GM12878 (cell line): ENCODE data around the gene CAV2. TPM values are rescaled to one million over a fixed set of nuclear protein-coding genes. Genes with fewer than 3 reads are reported as not detected.

Source experiments
- ATAC-seq: fragments of 200-7000 bp; cut with Tn5 transposase; 3 replicates; pipeline ENCODE4 v1.9.1; 2020; ENCODE audit warnings: mild to moderate bottlenecking, moderate library complexity
- BruUV-seq: library from RNA; stranded (reverse); fragments of 400-500 nt; replicated peaks from 2 replicates; lab custom pipeline; 2021; lab: Mats Ljungman, UMichigan
- CTCF ChIA-PET: fragments of 300-600 bp; sonication (Branson Sonifier 250); formaldehyde crosslinking; extraction: SDS; loops from one replicate; lab custom pipeline; 2021; ENCODE audit warnings: inconsistent platforms; lab: Yijun Ruan, JAX
- POLR2A ChIA-PET: fragments of 350-600 bp; formaldehyde crosslinking; extraction: SDS; loops from one replicate; lab custom pipeline; 2021; ENCODE audit warnings: inconsistent platforms; lab: Charles Lee
- RAD21 ChIA-PET: fragments of 300-600 bp; sonication (Branson Sonifier 250); formaldehyde crosslinking; loops from one replicate; lab custom pipeline; 2023; ENCODE audit warnings: antibody characterized with exemption; ENCODE audit not compliant: unreplicated experiment; lab: Charles Lee
- SMC1A ChIA-PET: fragments of 300-600 bp; sonication (Branson Sonifier 250); formaldehyde crosslinking; loops from one replicate; lab custom pipeline; 2023; ENCODE audit not compliant: unreplicated experiment, uncharacterized antibody; lab: Charles Lee
- DNase-seq: peaks from one replicate; pipeline ENCODE4 v3.0.0-alpha.2; 2011; ENCODE audit warnings: low read depth, low spot score
- FAIRE-seq: peaks from 3 replicates; lab custom pipeline; 2011; peaks lifted over from hg19 to GRCh38; lab: Jason Lieb, UNC
- H2AFZ ChIP-seq: 2 replicates; pipeline ENCODE4 v1.6.0; 2011; ENCODE audit warnings: low read depth, low read length, control low read depth; ENCODE audit not compliant: control insufficient read depth
- H3K27ac ChIP-seq: 2 replicates; pipeline ENCODE4 v1.5.1; 2011; ENCODE audit warnings: control low read depth; ENCODE audit not compliant: control insufficient read depth, insufficient read depth
- H3K27me3 ChIP-seq, 2 experiments: replicated peaks in 1 of 2; 2 replicates each; pipeline versions ENCODE4 v1.6.0 to v1.6.1; 2011; ENCODE audit warnings: low read length in 1 of 2; ENCODE audit not compliant: control insufficient read depth in 2 of 2, insufficient read depth in 2 of 2
- H3K36me3 ChIP-seq, 2 experiments: 2 replicates each; pipeline ENCODE4 v1.5.1; 2011; ENCODE audit warnings: low read length in 1 of 2; ENCODE audit not compliant: control insufficient read depth in 2 of 2, insufficient read depth in 2 of 2
- H3K4me1 ChIP-seq: 2 replicates; pipeline ENCODE4 v1.6.1; 2011; ENCODE audit warnings: mild to moderate bottlenecking, low read length, moderate library complexity, mixed read lengths; ENCODE audit not compliant: control insufficient read depth, insufficient read depth
- H3K4me2 ChIP-seq: 2 replicates; pipeline ENCODE4 v1.6.0; 2011; ENCODE audit warnings: control low read depth; ENCODE audit not compliant: control insufficient read depth, insufficient read depth
- H3K4me3 ChIP-seq: fragments of 200-600 bp; sonication (generic); 2 replicates; pipeline ENCODE4 v1.5.1; 2016
- H3K79me2 ChIP-seq: 2 replicates; pipeline ENCODE4 v1.6.0; 2011; ENCODE audit warnings: low read length; ENCODE audit not compliant: control insufficient read depth, insufficient read depth
- H3K9ac ChIP-seq: 2 replicates; pipeline ENCODE4 v1.8.0; 2011; ENCODE audit warnings: low read length, control low read depth, mixed read lengths; ENCODE audit not compliant: control insufficient read depth, insufficient read depth
- H3K9me3 ChIP-seq: replicated peaks from 3 replicates; pipeline ENCODE4 v1.5.1; 2011; ENCODE audit warnings: mild to moderate bottlenecking, low read length; ENCODE audit not compliant: control insufficient read depth, insufficient read depth
- H4K20me1 ChIP-seq: 2 replicates; pipeline ENCODE4 v1.6.0; 2011; ENCODE audit not compliant: control insufficient read depth, insufficient read depth
- CREB1 ChIP-seq: IDR thresholded peaks from 2 replicates; pipeline ENCODE4 v1.6.1; 2012; ENCODE audit warnings: low read depth, mild to moderate bottlenecking, inconsistent platforms
- DPF2 ChIP-seq: fragments of 450-650 bp; IDR thresholded peaks from 2 replicates; pipeline ENCODE4 v1.6.1; 2017; ENCODE audit warnings: mild to moderate bottlenecking
- EZH2 ChIP-seq: IDR thresholded peaks from 2 replicates; pipeline ENCODE4 v1.6.1; 2012; ENCODE audit warnings: low read depth, mild to moderate bottlenecking, control low read depth, inconsistent platforms, low read length, borderline replicate concordance; ENCODE audit not compliant: control insufficient read depth
- FOXK2 ChIP-seq: fragments of 450-650 bp; IDR thresholded peaks from 2 replicates; pipeline ENCODE4 v1.6.1; 2017; ENCODE audit warnings: mild to moderate bottlenecking, moderate library complexity
- MTA3 ChIP-seq: IDR thresholded peaks from 2 replicates; pipeline ENCODE4 v1.6.1; 2012; ENCODE audit warnings: low read length, inconsistent platforms, borderline replicate concordance
- NBN ChIP-seq: fragments of 450-650 bp; IDR thresholded peaks from 2 replicates; pipeline ENCODE4 v1.6.1; 2016
- NFXL1 ChIP-seq: fragments of 450-650 bp; IDR thresholded peaks from 2 replicates; pipeline ENCODE4 v1.6.1; 2017; ENCODE audit warnings: antibody characterized with exemption, mild to moderate bottlenecking, borderline replicate concordance
- NFYA ChIP-seq: IDR thresholded peaks from 2 replicates; pipeline ENCODE4 v1.6.1; 2011; ENCODE audit warnings: low read depth, mild to moderate bottlenecking, low read length, improper control_type of control experiment, borderline replicate concordance
- PAX5 ChIP-seq: IDR thresholded peaks from 2 replicates; pipeline ENCODE4 v1.6.1; 2011; ENCODE audit warnings: low read depth, low read length, borderline replicate concordance
- POLR2AphosphoS5 ChIP-seq: IDR thresholded peaks from 2 replicates; pipeline ENCODE4 v1.6.1; 2011; ENCODE audit warnings: mild to moderate bottlenecking, low read length, inconsistent platforms
- RELA ChIP-seq: fragments of 450-650 bp; IDR thresholded peaks from 2 replicates; pipeline ENCODE4 v1.8.0; 2014; ENCODE audit warnings: borderline replicate concordance; ENCODE audit not compliant: partially characterized antibody
- SPI1 ChIP-seq: IDR thresholded peaks from 2 replicates; pipeline ENCODE4 v1.6.1; 2011; ENCODE audit warnings: low read depth, mild to moderate bottlenecking, low read length, moderate library complexity, borderline replicate concordance; ENCODE audit not compliant: insufficient read depth
- SUZ12 ChIP-seq: fragments of 200-600 bp; sonication (generic); IDR thresholded peaks from one replicate; pipeline ENCODE4 v1.6.1; 2018; ENCODE audit warnings: antibody characterized with exemption, mild to moderate bottlenecking; ENCODE audit not compliant: unreplicated experiment
- TAF1 ChIP-seq: IDR thresholded peaks from 2 replicates; pipeline ENCODE4 v1.6.1; 2011; ENCODE audit warnings: mild to moderate bottlenecking, low read depth, low read length, borderline replicate concordance
- TBL1XR1 ChIP-seq: IDR thresholded peaks from 2 replicates; pipeline ENCODE4 v1.6.1; 2012; ENCODE audit warnings: low read depth, low read length, improper control_type of control experiment
- WRNIP1 ChIP-seq: IDR thresholded peaks from 2 replicates; pipeline ENCODE4 v1.6.1; 2011; ENCODE audit warnings: low read depth, low read length, improper control_type of control experiment, borderline replicate concordance
- ZNF24 ChIP-seq: fragments of 450-650 bp; IDR thresholded peaks from 2 replicates; pipeline ENCODE4 v1.6.1; 2017; ENCODE audit warnings: antibody characterized with exemption, mild to moderate bottlenecking
- WGBS: methylation state at CpG from one replicate; pipeline ENCODE4 v1.1.6; 2016; ENCODE audit warnings: low lambda C conversion rate; ENCODE audit not compliant: insufficient replicate concordance, insufficient coverage; ENCODE audit errors: missing lambda C conversion rate; 5-methylcytosine and 5-hydroxymethylcytosine counted together
- in situ Hi-C: fragments of 300-500 bp; cut with MboI; formaldehyde crosslinking; loops from 9 replicates; pipeline ENCODE4 v1.14.3; 2018; ENCODE audit warnings: mixed read lengths
- intact Hi-C: fragments of 100-400 bp; cut with micrococcal nuclease; formaldehyde crosslinking; loops from one replicate; pipeline ENCODE4 v1.14.2; 2022; ENCODE audit not compliant: unreplicated experiment
- polyA plus RNA-seq, 11 experiments: library from polyadenylated mRNA; depleted of rRNA in 4 of 11; unstranded in 6 of 11; stranded (reverse) in 5 of 11; fragments of >200 nt; fragmentation: Nextera tagmentation in 4 of 11; fragmentation: Illumina TruSeq in 1 of 11; extraction: Ambion mirVana in 4 of 11; extraction: Trizol in 1 of 11; gene quantifications; 1 replicate in 1 of 11; 2 replicates in 10 of 11; pipeline versions ENCODE4 v1.2.1 to v1.2.3, GENCODE V29; 2011 to 2016; ENCODE audit warnings: inconsistent platforms in 2 of 11, missing spikeins in 2 of 11, low read depth in 1 of 11
- total RNA-seq, 4 experiments: library from RNA; depleted of rRNA in 3 of 4; stranded (reverse); fragments of >200 nt in 3 of 4; fragmentation: Illumina TruSeq in 1 of 4; extraction: Trizol in 1 of 4; gene quantifications; 2 replicates each; pipeline versions ENCODE4 v1.2.1 to v1.2.3, GENCODE V29; 2013 to 2021

Gene CAV2
- total and polyA plus RNA-seq, 10 of the 15 experiments (the other 5 are each of a cell fraction or from before 2014, with no cell fraction given) = 0.77 to 11.4 (median 2.5) TPM

GRCh38 chr7:116517626-116518025 lies 18.1 kb downstream of the CAV2 start:
- SMC1A ChIA-PET = no interaction called here
- ATAC-seq = no peak
- Histone ChIP-seq H3K27ac (no peak overlapping the region), H3K27me3 (no peaks in the 10 kb centered on the region), H3K4me3 (no peak overlapping the region), H3K9ac (no peak overlapping the region), H4K20me1 (no peaks in the 10 kb centered on the region), H3K4me2 (no peak overlapping the region), H3K79me2 (no peaks in the 10 kb centered on the region), H3K36me3 (no peaks in the 10 kb centered on the region), H3K9me3 (no peaks in the 10 kb centered on the region), H3K4me1 (peaks cover 4% of the 10 kb centered on the region), H2AFZ (no peak overlapping the region)
- FAIRE-seq = no peak
- CTCF ChIA-PET = no interaction called here
- in situ Hi-C loops (no loop called here), intact Hi-C loops (no loop called here)
- DNase-seq = no peak
- no peak for TF ChIP-seq SPI1
- no peak for TF ChIP-seq FOXK2
- no peak for TF ChIP-seq WRNIP1
- no peak for TF ChIP-seq SUZ12
- TF ChIP-seq POLR2AphosphoS5 = no peak
- no peak for TF ChIP-seq MTA3
- TF ChIP-seq DPF2 = no peak
- no peak for TF ChIP-seq CREB1
- TF ChIP-seq ZNF24 = no peak
- TF ChIP-seq EZH2 = no peak
- no peak for TF ChIP-seq NFYA
- TF ChIP-seq RELA = no peak
- no peak for TF ChIP-seq PAX5
- no peak for TF ChIP-seq NFXL1
- no peak for TF ChIP-seq NBN
- TF ChIP-seq TBL1XR1 = no peak
- TF ChIP-seq TAF1 = no peak
- WGBS = 0% methylated on average over 1 of the region's 1 CpG
- no TSS peak for BruUV-seq
- RAD21 ChIA-PET = no interaction called here
- POLR2A ChIA-PET = no interaction called here
